ENCODE results near the gene GLUD1.
A peak's percentile ranks its signal among the peaks of the same experiment; 100 is the strongest.
"Not testable (repeated sequence)": the region's sequence is repeated elsewhere in the genome, so short reads cannot be mapped to it uniquely, and the experiment has no call there.

The GLUD1 gene

DNA sequence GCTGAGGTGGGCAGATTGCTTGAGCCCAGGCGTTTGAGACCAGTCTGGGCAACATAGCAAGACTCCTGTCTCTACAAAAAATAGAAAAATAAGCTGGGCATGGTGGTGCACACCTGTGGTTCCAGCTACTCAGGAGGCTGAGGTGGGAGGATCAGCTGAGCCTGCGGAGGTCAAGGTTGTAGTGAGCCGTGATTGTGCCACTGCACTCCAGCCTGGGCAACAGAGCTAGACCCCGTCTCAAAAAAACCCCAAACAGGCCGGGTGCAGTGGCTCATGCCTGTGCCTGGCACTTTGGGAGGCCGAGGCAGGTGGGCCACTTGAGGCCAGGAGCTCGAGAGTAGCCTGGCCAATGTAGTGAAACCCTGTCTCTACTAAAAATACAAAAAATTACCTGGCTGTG, 51.1 kb downstream of the GLUD1 start:
- DNase-seq (ENCODE audit: low spot score) = not testable (repeated sequence)

GRCh38 chr10:87038786-87039185, 55.9 kb downstream of the GLUD1 start:
- DNase-seq (ENCODE audit: low spot score) = no peak

GRCh38 chr10:87038286-87038717, 56.3 kb downstream of the GLUD1 start:
- no peak for DNase-seq (ENCODE audit: low spot score)

DNA sequence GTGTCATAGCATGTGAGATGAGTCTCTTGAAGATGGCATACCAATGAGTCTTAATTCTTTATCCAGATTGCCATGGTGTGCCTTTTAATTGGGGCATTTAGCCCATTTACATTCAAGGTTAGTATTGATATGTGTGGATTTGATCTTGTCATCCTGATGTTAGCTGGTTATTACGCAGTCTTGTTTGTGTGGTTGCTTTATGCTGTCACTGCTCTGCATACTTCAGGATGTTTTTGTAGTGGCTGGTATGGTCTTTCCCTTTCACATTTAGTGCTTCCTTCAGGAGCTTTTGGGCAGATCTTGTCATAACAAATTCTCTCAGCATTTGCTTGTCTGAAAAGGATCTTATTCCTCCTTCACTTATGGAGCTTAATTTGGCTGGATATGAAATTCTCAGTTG, 58.0 kb downstream of the GLUD1 start:
- no peak for DNase-seq (ENCODE audit: low spot score)

DNA sequence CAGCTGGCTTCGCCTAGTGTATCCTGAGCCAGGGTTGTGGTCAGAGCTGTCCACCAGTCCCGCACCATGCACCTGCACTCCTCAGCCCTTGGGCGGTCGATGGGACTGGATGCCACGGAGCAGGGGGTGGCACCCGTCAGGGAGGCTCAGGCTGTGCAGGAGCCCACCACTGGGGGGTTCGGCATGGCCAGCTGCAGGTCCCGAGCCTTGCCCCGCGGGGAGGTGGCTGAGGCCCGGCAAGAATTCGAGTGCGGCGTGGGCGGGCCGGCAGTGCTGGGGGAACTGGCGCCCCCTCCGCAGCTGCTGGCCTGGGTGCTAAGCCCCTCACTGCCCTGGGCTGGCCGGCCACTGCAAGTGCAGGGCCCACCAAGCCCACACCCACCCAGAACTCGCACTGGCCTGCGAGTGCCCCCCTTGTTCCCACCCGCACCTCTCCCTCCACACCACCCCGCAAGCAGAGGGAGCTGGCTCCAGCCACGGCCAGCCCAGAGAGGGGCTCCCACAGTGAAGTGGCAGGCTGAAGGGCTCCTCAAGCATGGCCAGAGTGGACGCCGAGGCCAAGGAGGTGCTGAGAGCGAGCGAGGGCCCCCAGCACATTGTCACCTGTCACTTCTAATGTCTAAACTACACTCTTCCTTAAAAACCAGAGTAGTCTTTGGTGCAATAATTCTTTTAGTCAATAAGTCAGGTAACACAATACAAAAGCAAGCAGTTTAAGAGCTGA, 63.6 kb downstream of the GLUD1 start:
- DNase-seq (ENCODE audit: low spot score) = no peak

DNA sequence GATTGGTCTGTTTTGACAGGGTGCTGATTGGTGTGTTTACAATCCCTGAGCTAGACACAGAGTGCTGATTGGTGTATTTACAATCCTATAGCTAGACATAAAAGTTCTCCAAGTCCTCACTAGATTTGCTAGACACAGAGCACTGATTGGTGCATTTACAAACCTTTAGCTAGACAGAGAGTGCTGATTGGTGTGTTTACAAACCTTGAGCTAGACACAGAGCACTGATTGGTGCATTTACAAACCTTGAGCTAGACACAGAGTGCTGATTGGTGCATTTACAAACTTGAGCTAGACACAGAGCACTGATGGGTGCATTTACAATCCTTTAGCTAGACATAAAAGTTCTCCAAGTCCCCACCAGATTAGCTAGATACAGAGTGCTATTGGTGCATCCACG, 64.2 kb downstream of the GLUD1 start:
- DNase-seq (ENCODE audit: low spot score) = not testable (repeated sequence)

GRCh38 chr10:87026747-87027508, 67.7 kb downstream of the GLUD1 start:
- DNase-seq (ENCODE audit: low spot score) = not testable (repeated sequence)

DNA sequence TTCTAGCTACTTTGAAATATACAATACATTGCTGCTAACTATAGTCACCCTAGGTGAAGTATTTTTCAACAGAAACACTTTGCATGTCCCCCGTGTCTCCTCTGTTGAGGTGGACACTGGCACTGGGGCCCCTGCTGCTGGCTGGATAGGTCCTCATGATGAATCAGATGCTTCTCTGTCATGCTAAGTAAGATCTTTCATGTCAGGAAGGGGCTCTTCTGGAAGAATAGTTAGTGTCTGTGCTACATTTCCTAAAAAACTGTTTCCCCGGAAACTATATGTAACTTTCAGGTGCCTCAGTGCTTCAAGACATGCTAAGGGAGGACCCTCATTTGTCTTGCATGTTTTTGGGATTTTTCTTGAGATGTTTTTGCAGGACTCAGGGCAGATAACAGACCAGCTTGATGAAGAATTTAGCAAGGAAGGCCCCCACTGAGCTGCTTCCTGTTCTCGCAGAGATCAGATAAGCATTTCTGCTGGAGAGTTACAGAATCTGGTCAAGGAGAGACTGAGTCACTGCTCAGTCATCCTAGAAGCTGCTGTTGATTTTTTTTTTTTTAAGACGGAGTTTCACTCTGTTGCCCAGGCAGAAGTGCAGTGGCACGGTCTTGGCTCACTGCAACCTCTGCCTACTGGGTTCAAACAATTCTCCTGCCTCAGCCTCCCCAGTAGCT, 69.2 kb downstream of the GLUD1 start:
- DNase-seq (ENCODE audit: low spot score) = peak; percentile 88

DNA sequence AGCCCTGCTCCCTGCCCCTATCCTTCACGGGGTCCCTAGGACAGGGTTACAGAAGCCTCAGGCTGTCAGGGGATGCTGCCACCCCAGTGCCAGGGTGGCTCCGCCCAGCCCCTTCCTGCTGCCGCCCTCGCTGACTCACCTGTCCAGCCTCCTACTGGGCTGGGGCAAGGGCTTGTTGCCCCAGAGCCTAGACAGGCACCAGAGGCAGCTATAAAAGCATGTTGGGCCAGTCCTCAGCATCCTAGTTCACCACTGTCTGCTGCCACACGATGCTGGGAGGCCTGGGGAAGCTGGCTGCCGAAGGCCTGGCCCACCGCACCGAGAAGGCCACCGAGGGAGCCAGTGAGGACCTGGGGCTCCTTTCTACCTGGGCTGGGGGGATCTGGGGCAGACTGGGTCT, 74.6 kb downstream of the GLUD1 start, which contains the start of gene FAM25A:
Gene FAM25A (plus strand): TSS at position 239 of the 400 bp plus-strand sequence. CDS start 31 bp downstream, at position 270.
- DNase-seq (ENCODE audit: low spot score) = not testable (repeated sequence)

DNA sequence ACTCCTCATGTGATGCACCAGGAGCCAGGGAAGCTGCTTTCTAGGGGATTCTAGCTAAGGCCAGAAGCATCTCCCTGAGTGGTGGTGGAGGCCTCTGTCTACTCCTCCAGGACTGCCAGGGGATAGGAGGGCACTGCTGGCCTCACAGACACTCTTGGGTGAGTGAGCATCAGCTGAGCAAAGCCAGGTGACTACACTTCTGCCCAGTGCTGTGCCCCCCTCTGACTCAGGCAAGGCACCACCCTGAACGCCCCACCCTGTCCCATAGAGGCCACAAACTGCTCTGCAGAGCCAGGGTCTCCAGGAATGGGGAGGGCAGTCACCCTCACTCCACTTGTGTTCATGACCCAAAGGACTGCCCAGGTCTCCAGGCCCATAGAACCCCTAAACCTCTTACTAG, 75.1 kb downstream of the GLUD1 start:
- not testable (repeated sequence) for DNase-seq (ENCODE audit: low spot score)

- not testable (repeated sequence) for DNase-seq (ENCODE audit: low spot score)
Observed at GRCh38 chr10:87019066-87019465, 75.6 kb downstream of the GLUD1 start.

GRCh38 chr10:87018127-87018526, 76.5 kb downstream of the GLUD1 start:
- DNase-seq (ENCODE audit: low spot score) = not testable (repeated sequence)

DNA sequence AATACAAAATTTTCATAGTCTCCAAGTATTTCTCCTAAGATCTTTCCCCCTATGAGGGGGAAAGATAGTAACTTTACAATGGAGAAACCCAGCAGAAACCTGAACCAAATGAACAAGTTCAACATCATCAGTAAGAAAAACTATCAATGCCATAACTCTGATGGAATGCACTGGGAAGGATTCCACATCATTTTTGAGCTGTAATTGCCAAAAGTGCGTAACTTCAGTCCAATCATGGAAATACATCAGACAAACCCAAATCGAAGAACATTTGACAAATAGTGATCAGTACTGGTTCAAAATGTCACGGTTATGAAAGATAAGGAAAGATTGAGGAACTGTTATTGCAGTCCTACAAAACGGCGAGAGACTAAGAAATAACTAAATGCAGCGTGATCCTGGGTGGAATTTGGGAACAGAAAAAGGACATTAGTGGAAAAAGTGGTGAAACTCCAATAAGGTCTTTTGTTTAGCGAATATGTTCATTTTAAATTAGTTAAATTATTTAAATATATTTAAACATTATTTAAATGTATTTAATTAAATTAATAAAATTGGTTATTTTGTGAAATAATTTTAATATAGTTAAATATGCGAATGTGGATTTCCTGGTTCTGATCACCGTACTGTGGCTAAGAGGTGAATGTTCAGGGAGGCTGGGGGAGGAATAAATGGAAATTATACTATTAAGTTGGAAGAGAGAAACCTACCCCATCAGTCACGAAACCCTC, 79.5 kb downstream of the GLUD1 start:
- not testable (repeated sequence) for DNase-seq (ENCODE audit: low spot score)

- DNase-seq (ENCODE audit: low spot score) = not testable (repeated sequence)
Observed at GRCh38 chr10:87013528-87013927, 81.1 kb downstream of the GLUD1 start.

DNA sequence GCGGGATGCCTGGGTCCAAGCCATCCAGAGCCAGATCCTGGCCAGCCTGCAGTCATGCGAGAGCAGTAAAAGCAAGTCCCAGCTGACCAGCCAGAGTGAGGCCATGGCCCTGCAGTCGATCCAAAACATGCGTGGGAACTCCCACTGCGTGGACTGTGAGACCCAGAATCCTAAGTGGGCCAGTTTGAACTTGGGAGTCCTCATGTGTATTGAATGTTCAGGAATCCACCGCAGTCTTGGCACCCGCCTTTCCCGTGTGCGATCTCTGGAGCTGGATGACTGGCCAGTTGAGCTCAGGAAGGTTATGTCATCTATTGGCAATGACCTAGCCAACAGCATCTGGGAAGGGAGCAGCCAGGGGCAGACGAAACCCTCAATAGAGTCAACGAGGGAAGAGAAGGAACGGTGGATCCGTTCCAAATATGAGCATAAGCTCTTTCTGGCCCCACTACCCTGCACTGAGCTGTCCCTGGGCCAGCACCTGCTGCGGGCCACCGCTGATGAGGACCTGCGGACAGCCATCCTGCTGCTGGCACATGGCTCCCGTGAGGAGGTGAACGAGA, 85.4 kb downstream of the GLUD1 start:
- not testable (repeated sequence) for DNase-seq (ENCODE audit: low spot score)

DNA sequence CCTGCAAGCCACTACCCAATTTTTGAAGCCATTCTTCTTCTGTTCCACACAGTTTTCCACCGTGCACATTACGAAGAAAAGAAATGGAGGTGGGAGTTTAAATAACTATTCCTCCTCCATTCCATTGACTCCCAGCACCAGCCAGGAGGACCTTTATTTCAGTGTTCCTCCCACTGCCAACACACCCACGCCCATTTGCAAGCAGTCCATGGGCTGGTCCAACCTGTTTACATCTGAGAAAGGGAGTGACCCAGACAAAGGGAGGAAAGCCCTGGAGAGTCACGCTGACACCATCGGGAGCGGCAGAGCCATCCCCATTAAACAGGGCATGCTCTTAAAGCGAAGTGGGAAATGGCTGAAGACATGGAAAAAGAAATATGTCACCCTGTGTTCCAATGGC, 86.3 kb downstream of the GLUD1 start:
- not testable (repeated sequence) for DNase-seq (ENCODE audit: low spot score)

GRCh38 chr10:87007674-87008073, 87.0 kb downstream of the GLUD1 start:
- not testable (repeated sequence) for DNase-seq (ENCODE audit: low spot score)

GRCh38 chr10:87007124-87007523, 87.5 kb downstream of the GLUD1 start:
- DNase-seq (ENCODE audit: low spot score) = not testable (repeated sequence)

GRCh38 chr10:87000491-87000890, 94.2 kb downstream of the GLUD1 start:
- DNase-seq (ENCODE audit: low spot score) = no peak

All from RKO (cell line).